OCI-LY1 (cell line): ENCODE data around the gene BMP5.

ENCODE experiments used
- CTCF ChIP-seq: fragments of 200-600 bp; sonication (generic), shearing (Covaris generic); IDR thresholded peaks from 2 replicates; pipeline ENCODE4 v1.5.1; 2017; ENCODE audit warnings: mild to moderate bottlenecking, antibody characterized with exemption, low read length, moderate library complexity, mixed read lengths
- EZH2 ChIP-seq: fragments of 200-600 bp; sonication (generic), shearing (Covaris generic); IDR thresholded peaks from 2 replicates; pipeline ENCODE4 v1.8.0; 2017; ENCODE audit warnings: borderline replicate concordance, mixed run types, mild to moderate bottlenecking, antibody characterized with exemption, low read length, moderate library complexity, mixed read lengths

- TF ChIP-seq CTCF = no peak
- no peak for TF ChIP-seq EZH2
Measured at GRCh38 chr6:55870181-55870813, 5.1 kb downstream of the BMP5 start.
